ENCODE data around the gene PLXNA4. TPM values are rescaled to one million over a fixed set of nuclear protein-coding genes. Genes with fewer than 3 reads are reported as not detected.

The PLXNA4 gene
- total RNA-seq, 1 experiment from 2014 or later: not detected

DNA sequence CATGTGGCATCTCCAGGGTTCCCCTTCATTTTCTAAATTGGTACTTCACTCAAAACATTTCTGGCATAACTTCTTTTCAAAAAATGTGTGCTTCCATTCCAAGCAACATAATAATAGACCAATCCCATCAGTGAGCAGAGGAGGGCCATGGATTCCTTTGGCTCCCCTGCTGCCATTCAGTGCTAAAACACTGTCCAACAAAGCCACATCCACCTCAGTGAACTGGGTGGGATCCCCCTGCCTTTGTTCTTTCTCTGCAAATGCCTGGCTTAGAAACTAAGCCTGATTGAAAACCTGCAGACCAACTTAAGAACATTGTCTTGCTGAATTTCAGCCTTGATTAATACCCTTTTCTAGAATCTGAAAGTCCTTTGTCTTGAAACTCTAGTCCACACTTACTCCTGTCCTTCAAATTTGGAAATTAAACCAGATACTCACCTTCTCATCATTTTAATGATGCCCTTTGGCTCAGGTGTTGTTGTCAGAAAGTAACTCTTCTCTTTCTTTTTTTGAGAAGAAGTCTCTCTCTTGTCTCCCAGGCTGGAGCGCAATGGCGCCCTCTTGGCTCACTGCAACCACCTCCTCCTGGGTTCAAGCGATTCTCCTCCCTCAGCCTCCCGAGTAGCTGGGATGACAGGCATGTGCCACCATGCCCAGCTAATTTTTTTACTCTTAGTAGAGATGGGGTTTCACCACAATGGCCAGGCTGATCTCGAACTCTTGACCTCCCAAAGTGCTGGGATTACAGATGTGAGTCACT, 132.3 kb downstream of the PLXNA4 start:
- no peak for DNase-seq (ENCODE audit: unreplicated experiment)
- no peak overlapping the region for H3K4me3 Mint-ChIP-seq (ENCODE audit: unreplicated experiment)
- TF ChIP-seq CTCF (IDR thresholded peaks at IDR 0.05; ENCODE audit: unreplicated experiment): no peak
- H3K36me3 Mint-ChIP-seq (ENCODE audit: insufficient read depth, unreplicated experiment): no peaks in the 10 kb centered on the region
- H3K27me3 Mint-ChIP-seq (ENCODE audit: insufficient read depth, unreplicated experiment): peaks cover 55% of the 10 kb centered on the region
- no peaks in the 10 kb centered on the region for H3K4me1 Mint-ChIP-seq (ENCODE audit: insufficient read depth, unreplicated experiment)
- intact Hi-C loops (cut with micrococcal nuclease): no loop called here
- peaks cover 6% of the 10 kb centered on the region for H3K9me3 Mint-ChIP-seq (ENCODE audit: unreplicated experiment)
- CTCF ChIA-PET: no interaction called here
- BruUV-seq (replicated peaks): no TSS peak
- POLR2A ChIA-PET: no interaction called here
- H3K27ac Mint-ChIP-seq (ENCODE audit: low read depth, unreplicated experiment): no peak overlapping the region

DNA sequence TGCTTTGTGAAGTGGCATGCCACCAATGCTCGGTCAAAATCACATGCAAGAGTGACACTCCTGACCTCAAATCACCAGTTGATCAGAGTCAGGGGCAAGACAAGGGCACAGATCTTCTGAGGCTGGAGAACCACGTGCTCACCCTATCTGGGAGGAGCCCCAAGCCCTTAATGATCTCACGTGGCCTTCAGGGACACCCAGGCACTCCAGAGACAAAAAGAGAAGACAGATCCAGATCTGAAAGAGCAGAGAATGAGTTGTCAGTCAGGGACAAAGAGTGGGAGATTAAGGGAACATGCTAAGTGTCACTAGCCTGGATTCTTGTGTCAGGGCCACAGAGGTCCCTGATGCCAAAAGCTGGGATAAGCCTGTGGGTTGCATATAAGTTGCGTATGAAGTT, 134.3 kb downstream of the PLXNA4 start:
- H3K36me3 Mint-ChIP-seq (ENCODE audit: insufficient read depth, unreplicated experiment): no peaks in the 10 kb centered on the region
- H3K9me3 Mint-ChIP-seq (ENCODE audit: unreplicated experiment): peaks cover 3% of the 10 kb centered on the region
- no peaks in the 10 kb centered on the region for H3K4me1 Mint-ChIP-seq (ENCODE audit: insufficient read depth, unreplicated experiment)
- no peak for DNase-seq (ENCODE audit: unreplicated experiment)
- ChIA-PET POLR2A (no interaction called here), CTCF (no interaction called here)
- TF ChIP-seq CTCF (IDR thresholded peaks at IDR 0.05; ENCODE audit: unreplicated experiment): no peak
- H3K27me3 Mint-ChIP-seq (ENCODE audit: insufficient read depth, unreplicated experiment): peaks cover 53% of the 10 kb centered on the region
- intact Hi-C loops (cut with micrococcal nuclease): no loop called here
- BruUV-seq (replicated peaks): no TSS peak
- H3K4me3 Mint-ChIP-seq (ENCODE audit: unreplicated experiment): no peak overlapping the region
- no peak overlapping the region for H3K27ac Mint-ChIP-seq (ENCODE audit: low read depth, unreplicated experiment)

DNA sequence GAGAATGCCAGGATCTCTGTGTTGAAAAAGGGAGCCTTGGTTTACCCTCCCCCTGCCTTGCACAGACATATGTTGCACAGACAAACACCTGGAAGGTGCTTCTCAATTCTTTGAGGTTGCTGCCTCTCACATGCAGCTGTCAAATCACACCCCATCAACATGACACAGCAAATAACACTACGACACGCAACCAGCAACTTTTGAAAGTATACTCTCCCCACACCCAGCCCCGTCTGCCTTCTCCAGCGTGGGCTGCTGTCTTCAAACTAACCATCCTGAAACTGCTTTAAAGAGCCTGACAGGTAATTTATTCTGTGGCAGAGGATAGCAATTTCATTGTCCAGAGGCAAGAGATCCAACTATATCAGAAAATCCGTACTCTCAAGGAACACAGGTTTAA, 136.1 kb downstream of the PLXNA4 start:
- CTCF ChIA-PET: interaction anchor here (0.7 kb wide), 1 partner anchor 136 kb away, joined by 3 read pairs; the partner anchor contains the start of gene PLXNA4
- BruUV-seq (replicated peaks): no TSS peak
- H3K27ac Mint-ChIP-seq (ENCODE audit: low read depth, unreplicated experiment): no peak overlapping the region
- no peaks in the 10 kb centered on the region for H3K9me3 Mint-ChIP-seq (ENCODE audit: unreplicated experiment)
- H3K4me3 Mint-ChIP-seq (ENCODE audit: unreplicated experiment): no peak overlapping the region
- no peak for DNase-seq (ENCODE audit: unreplicated experiment)
- H3K4me1 Mint-ChIP-seq (ENCODE audit: insufficient read depth, unreplicated experiment): peaks cover 4% of the 10 kb centered on the region
- no peaks in the 10 kb centered on the region for H3K36me3 Mint-ChIP-seq (ENCODE audit: insufficient read depth, unreplicated experiment)
- intact Hi-C loops (cut with micrococcal nuclease): no loop called here
- H3K27me3 Mint-ChIP-seq (ENCODE audit: insufficient read depth, unreplicated experiment): peaks cover 65% of the 10 kb centered on the region
- TF ChIP-seq CTCF (IDR thresholded peaks at IDR 0.05; ENCODE audit: unreplicated experiment): no peak
- POLR2A ChIA-PET: interaction anchor here (0.6 kb wide), 1 partner anchor 1318 kb away, joined by 3 read pairs; no protein-coding TSS in a partner anchor

- BruUV-seq (replicated peaks): no TSS peak
Measured at GRCh38 chr7:132438926-132439325, 137.3 kb downstream of the PLXNA4 start.

More at GRCh38 chr7:132438926-132439325, 137.3 kb downstream of the PLXNA4 start:
- intact Hi-C loops (cut with micrococcal nuclease): no loop called here
- TF ChIP-seq CTCF (IDR thresholded peaks at IDR 0.05; ENCODE audit: unreplicated experiment): no peak
- Mint-ChIP-seq H3K36me3 (ENCODE audit: insufficient read depth, unreplicated experiment) (no peaks in the 10 kb centered on the region), H3K27ac (ENCODE audit: low read depth, unreplicated experiment) (no peak overlapping the region), H3K4me1 (ENCODE audit: insufficient read depth, unreplicated experiment) (peaks cover 8% of the 10 kb centered on the region), H3K9me3 (ENCODE audit: unreplicated experiment) (no peaks in the 10 kb centered on the region), H3K27me3 (ENCODE audit: insufficient read depth, unreplicated experiment) (peaks cover 76% of the 10 kb centered on the region), H3K4me3 (ENCODE audit: unreplicated experiment) (no peak overlapping the region)
- ChIA-PET CTCF (interaction anchor here (0.7 kb wide), 1 partner anchor 580 kb away, joined by 3 read pairs; no protein-coding TSS in a partner anchor), POLR2A (no interaction called here)
- DNase-seq (ENCODE audit: unreplicated experiment): no peak
